HFF-Myc (cell line): ENCODE results near the gene SEMA3G.

Experiments
- DNase-seq: peaks from one replicate; pipeline ENCODE4 v3.0.0-alpha.2; 2011; ENCODE audit warnings: low read depth; ENCODE audit errors: extremely low read depth
- H3K4me3 ChIP-seq: replicated peaks from 2 replicates; pipeline ENCODE4 v1.5.1; 2011; ENCODE audit warnings: low read depth, mild to moderate bottlenecking, control low read depth, low read length
- TF ChIP-seq, protein P1 (sequence below): IDR thresholded peaks from 2 replicates; pipeline ENCODE4 v1.5.1; 2012; ENCODE audit warnings: mild to moderate bottlenecking, low read depth, low read length, control low read depth; ENCODE audit errors: missing control alignments

The SEMA3G gene

DNA sequence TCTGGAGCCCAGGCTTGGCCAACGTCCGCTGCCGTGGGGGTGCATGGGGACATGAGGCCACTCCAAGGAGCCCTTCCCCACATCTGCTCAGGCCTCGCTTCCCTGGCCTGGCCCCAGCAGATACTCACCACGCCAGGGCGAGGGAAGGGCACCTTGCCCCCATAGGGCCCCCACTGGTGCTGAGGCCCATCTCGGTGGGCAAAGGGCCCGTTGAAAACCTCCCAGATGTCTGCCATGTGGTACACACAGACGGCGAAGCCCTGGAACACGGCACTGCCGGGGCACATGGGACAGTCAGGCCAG lies 4.7 kb downstream of the SEMA3G start:
- DNase-seq, result no peak
- TF ChIP-seq, protein P1, sequence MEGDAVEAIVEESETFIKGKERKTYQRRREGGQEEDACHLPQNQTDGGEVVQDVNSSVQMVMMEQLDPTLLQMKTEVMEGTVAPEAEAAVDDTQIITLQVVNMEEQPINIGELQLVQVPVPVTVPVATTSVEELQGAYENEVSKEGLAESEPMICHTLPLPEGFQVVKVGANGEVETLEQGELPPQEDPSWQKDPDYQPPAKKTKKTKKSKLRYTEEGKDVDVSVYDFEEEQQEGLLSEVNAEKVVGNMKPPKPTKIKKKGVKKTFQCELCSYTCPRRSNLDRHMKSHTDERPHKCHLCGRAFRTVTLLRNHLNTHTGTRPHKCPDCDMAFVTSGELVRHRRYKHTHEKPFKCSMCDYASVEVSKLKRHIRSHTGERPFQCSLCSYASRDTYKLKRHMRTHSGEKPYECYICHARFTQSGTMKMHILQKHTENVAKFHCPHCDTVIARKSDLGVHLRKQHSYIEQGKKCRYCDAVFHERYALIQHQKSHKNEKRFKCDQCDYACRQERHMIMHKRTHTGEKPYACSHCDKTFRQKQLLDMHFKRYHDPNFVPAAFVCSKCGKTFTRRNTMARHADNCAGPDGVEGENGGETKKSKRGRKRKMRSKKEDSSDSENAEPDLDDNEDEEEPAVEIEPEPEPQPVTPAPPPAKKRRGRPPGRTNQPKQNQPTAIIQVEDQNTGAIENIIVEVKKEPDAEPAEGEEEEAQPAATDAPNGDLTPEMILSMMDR, result no peak
- no peak overlapping the region for H3K4me3 ChIP-seq

- DNase-seq, result no peak
- TF ChIP-seq, protein P1, result no peak
- no peak overlapping the region for H3K4me3 ChIP-seq
These were observed 5.3 kb downstream of the SEMA3G start for GRCh38 chr3:52439426-52440248.

DNA sequence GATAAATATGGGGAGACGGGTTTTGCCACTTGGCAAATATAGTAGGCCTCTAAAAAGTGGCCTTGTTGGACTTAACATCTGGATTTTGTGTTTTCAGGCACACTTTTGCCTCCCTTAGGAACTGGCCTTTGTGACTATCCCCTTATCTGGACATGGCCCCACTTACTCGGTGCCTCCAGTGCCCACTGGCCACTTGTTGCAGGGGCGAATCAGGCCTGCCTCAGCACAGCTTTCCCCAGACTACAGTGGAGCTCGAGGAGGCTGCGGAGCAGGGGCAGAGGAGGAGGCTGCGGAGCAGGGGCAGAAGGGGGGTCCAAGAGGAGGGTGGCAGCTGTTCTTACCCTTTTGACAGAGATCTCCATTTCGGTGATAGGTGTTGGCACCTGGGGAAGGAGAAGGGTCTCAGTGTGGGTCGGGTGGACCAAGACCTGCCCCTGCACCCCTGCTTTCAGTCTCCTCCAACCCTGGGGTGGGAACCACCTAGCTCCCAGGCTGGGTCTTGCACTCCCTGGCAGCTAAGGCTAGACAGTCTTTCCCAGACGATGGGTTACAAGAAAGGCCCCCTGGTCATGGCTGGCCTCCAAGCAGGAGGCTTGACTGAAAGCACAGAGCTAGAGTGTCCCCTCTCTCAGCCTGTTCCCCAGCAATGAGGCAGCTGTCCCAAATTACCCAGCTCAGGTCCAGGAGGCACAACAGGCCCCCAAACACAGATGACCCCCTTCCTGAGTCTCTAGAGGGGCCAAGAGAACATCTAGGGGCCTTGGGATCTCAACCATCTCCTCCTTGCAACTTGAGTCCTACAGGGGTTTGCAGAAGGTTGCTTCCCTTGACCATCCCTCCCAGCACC lies 6.1 kb downstream of the SEMA3G start:
- no peak for DNase-seq
- TF ChIP-seq, protein P1, result no peak
- H3K4me3 ChIP-seq, result no peak overlapping the region

DNA sequence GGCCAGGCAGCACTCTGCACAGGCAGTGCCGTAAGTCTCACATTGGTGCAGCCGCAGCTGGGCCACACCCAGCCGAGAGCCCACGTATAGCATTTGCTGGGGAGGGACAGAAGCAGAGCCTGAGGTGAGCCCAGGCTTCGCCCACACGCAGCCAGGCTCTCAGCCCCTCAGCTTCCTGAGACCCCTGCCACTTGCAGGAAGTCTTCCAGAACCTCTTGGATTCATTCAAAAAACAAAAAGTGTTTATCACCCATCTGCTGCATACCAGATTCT lies 6.9 kb downstream of the SEMA3G start:
- no peak for DNase-seq

DNA sequence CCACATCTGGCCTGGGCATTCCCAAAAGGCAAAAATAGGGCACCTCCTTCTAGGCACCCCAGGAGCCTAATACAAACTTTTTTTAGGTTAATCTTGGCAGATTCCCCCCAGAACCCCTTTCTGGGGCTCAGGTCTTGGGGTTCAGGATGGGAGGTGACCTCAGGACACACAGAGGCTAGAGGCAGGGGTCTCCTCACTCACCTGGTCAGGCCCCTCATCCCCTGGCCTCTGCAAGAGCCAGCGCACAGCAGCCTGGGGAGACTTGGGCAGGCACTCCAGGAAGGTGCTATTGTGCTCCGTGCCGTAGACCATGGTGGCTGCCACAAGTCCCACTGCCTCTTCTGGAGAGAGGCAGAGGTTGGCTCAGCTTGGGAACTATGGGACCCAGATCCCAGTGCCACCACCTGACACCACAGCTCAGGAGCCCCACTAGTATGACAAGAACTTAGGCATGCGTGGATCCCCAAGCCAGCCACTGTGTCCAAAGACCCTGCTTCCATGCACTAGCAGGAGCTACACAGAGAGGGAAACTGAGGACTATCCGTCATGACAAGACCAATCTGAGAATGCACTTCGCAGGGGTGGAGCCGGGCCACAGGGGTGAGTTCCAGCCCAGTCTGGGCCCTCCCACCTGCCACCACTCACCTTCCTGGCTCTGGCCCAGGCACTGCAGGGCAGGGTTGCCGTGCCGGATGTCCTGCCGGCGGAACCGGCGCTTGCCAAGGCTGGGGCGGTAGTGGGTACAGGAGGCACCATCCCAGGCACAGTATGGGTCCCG lies 7.4 kb downstream of the SEMA3G start:
- DNase-seq, result no peak
- TF ChIP-seq, protein P1, result no peak
- H3K4me3 ChIP-seq, result no peak overlapping the region

More for the DNA sequence above, 6.9 kb downstream of the SEMA3G start:
- H3K4me3 ChIP-seq, result no peak overlapping the region
- TF ChIP-seq, protein P1, result no peak

GRCh38 chr3:52436500-52437149 lies 8.3 kb downstream of the SEMA3G start:
- no peak overlapping the region for H3K4me3 ChIP-seq
- TF ChIP-seq, protein P1, result no peak
- DNase-seq, result no peak
